ENCODE results near the gene GNG8.

GNG8 gene

DNA sequence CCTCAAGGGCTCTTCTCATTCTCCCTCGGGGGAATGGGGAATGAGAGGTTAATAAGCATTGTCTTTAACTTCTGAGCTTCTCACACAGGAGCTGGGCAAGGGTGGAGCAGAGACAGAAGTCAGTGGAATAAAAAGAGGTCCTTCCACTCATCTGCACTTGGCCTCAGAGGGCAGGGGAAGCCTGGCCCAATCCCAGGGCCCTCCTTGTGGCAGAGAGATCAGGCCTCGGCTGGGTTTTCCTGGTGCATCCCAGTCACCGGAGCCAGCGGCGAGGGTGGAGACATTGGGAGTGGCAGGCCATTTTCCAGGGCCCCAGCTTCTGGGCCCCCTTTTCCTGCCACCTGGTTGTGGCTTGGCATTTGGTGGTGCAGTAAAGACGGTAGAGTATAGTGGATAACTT is 24.2 kb downstream of the GNG8 start:
- no peak overlapping the region for H3K4me3 ChIP-seq (ENCODE audit: low read depth, low read length)
- no peak for TF ChIP-seq CTCF (IDR thresholded peaks at IDR 0.05; ENCODE audit: borderline replicate concordance, insufficient read depth, low read depth, low read length)

GRCh38 chr19:46610851-46611770 is 24.9 kb downstream of the GNG8 start:
- TF ChIP-seq CTCF (IDR thresholded peaks at IDR 0.05; ENCODE audit: borderline replicate concordance, insufficient read depth, low read depth, low read length) = no peak
- H3K4me3 ChIP-seq (ENCODE audit: low read depth, low read length) = no peak overlapping the region

DNA sequence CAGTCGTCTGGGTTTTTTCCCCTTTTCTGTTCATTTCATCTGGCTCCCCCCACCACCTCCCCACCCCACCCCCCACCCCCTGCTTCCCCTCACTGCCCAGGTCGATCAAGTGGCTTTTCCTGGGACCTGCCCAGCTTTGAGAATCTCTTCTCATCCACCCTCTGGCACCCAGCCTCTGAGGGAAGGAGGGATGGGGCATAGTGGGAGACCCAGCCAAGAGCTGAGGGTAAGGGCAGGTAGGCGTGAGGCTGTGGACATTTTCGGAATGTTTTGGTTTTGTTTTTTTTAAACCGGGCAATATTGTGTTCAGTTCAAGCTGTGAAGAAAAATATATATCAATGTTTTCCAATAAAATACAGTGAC is 25.6 kb downstream of the GNG8 start:
- no peak for TF ChIP-seq CTCF (IDR thresholded peaks at IDR 0.05; ENCODE audit: borderline replicate concordance, insufficient read depth, low read depth, low read length)
- no peak overlapping the region for H3K4me3 ChIP-seq (ENCODE audit: low read depth, low read length)

GRCh38 chr19:46609511-46610412 is 26.2 kb downstream of the GNG8 start:
- TF ChIP-seq CTCF (IDR thresholded peaks at IDR 0.05; ENCODE audit: borderline replicate concordance, insufficient read depth, low read depth, low read length) = no peak
- H3K4me3 ChIP-seq (ENCODE audit: low read depth, low read length) = no peak overlapping the region

GRCh38 chr19:46608581-46609345 is 27.2 kb downstream of the GNG8 start:
- H3K4me3 ChIP-seq (ENCODE audit: low read depth, low read length) = no peak overlapping the region
- no peak for TF ChIP-seq CTCF (IDR thresholded peaks at IDR 0.05; ENCODE audit: borderline replicate concordance, insufficient read depth, low read depth, low read length)

DNA sequence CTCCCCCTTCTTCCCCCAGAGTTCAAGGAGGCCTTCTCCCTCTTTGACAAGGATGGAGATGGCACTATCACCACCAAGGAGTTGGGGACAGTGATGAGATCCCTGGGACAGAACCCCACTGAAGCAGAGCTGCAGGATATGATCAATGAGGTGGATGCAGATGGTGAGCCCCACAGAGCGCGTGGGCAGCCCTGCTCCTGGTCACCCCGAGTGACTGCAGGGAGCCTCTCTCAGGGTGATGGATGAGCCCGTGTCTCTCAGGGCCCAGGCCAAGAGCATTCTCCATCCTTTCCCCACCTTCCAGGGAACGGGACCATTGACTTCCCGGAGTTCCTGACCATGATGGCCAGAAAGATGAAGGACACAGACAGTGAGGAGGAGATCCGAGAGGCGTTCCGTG is 27.8 kb downstream of the GNG8 start:
- no peak for TF ChIP-seq CTCF (IDR thresholded peaks at IDR 0.05; ENCODE audit: borderline replicate concordance, insufficient read depth, low read depth, low read length)
- no peak overlapping the region for H3K4me3 ChIP-seq (ENCODE audit: low read depth, low read length)
